H9 (cell line): Measurements from ENCODE around the gene SIK2. TPM values are rescaled to one million over a fixed set of nuclear protein-coding genes. Genes with fewer than 3 reads are reported as not detected.
A peak's percentile ranks its signal among the peaks of the same experiment; 100 is the strongest.

ENCODE experiments used
- DNase-seq: peaks from one replicate; pipeline ENCODE4 v3.0.0-alpha.2; 2017
- H2AFZ ChIP-seq: one replicate; pipeline ENCODE4 v1.6.1; 2013; ENCODE audit warnings: mild to moderate bottlenecking, low read length, control low read depth, moderate library complexity
- H2AK5ac ChIP-seq: 2 replicates; pipeline ENCODE4 v1.6.1; 2013; ENCODE audit warnings: low read length, control low read depth, mixed read lengths; ENCODE audit not compliant: insufficient read length
- H2BK120ac ChIP-seq: one replicate; pipeline ENCODE4 v1.6.1; 2013; ENCODE audit warnings: low read depth, mild to moderate bottlenecking, low read length, control low read depth, inconsistent platforms; ENCODE audit not compliant: poor library complexity, severe bottlenecking
- H2BK12ac ChIP-seq: 2 replicates; pipeline ENCODE4 v1.6.1; 2013; ENCODE audit warnings: low read length, control low read depth, mixed read lengths, low read depth; ENCODE audit not compliant: insufficient read length
- H2BK15ac ChIP-seq: 2 replicates; pipeline ENCODE4 v1.6.1; 2013; ENCODE audit warnings: low read depth, low read length, control low read depth
- H2BK20ac ChIP-seq: one replicate; pipeline ENCODE4 v1.6.1; 2013; ENCODE audit warnings: low read depth, mild to moderate bottlenecking, low read length, control low read depth, inconsistent platforms; ENCODE audit not compliant: poor library complexity, severe bottlenecking
- H2BK5ac ChIP-seq: 2 replicates; pipeline ENCODE4 v1.6.1; 2013; ENCODE audit warnings: low read length, control low read depth, mixed read lengths; ENCODE audit not compliant: insufficient read length
- H3K14ac ChIP-seq: 2 replicates; pipeline ENCODE4 v1.6.1; 2013; ENCODE audit warnings: low read length, control low read depth; ENCODE audit not compliant: insufficient read depth
- H3K18ac ChIP-seq: 2 replicates; pipeline ENCODE4 v1.6.1; 2013; ENCODE audit warnings: low read depth, mild to moderate bottlenecking, mixed read lengths, low read length, control low read depth; ENCODE audit not compliant: insufficient read length
- H3K23ac ChIP-seq: 2 replicates; pipeline ENCODE4 v1.6.1; 2013; ENCODE audit warnings: low read length, control low read depth, mixed read lengths, low read depth; ENCODE audit not compliant: insufficient read length
- H3K23me2 ChIP-seq: 2 replicates; pipeline ENCODE4 v1.6.1; 2013; ENCODE audit warnings: low read depth, mild to moderate bottlenecking, mixed read lengths, low read length, control low read depth; ENCODE audit not compliant: insufficient read length, poor library complexity, severe bottlenecking
- H3K27ac ChIP-seq: 2 replicates; pipeline ENCODE4 v1.5.1; 2013; ENCODE audit warnings: low read length, control low read depth, mixed read lengths, low read depth; ENCODE audit not compliant: insufficient read length
- H3K27me3 ChIP-seq: 2 replicates; pipeline ENCODE4 v1.6.1; 2013; ENCODE audit warnings: low read length, control low read depth, inconsistent platforms; ENCODE audit not compliant: insufficient read depth
- H3K4ac ChIP-seq: 2 replicates; pipeline ENCODE4 v1.6.1; 2013; ENCODE audit warnings: low read depth, mild to moderate bottlenecking, control low read depth, inconsistent platforms, low read length, moderate library complexity
- H3K4me1 ChIP-seq: 2 replicates; pipeline ENCODE4 v1.6.1; 2013; ENCODE audit warnings: low read length, control low read depth, inconsistent platforms; ENCODE audit not compliant: insufficient read depth
- H3K4me2 ChIP-seq: 2 replicates; pipeline ENCODE4 v1.6.1; 2013; ENCODE audit warnings: low read length, control low read depth, mixed read lengths; ENCODE audit not compliant: insufficient read length, insufficient read depth
- H3K56ac ChIP-seq: 2 replicates; pipeline ENCODE4 v1.6.1; 2013; ENCODE audit warnings: low read depth, mild to moderate bottlenecking, mixed read lengths, low read length, control low read depth; ENCODE audit not compliant: insufficient read length
- H3K79me1 ChIP-seq: 2 replicates; pipeline ENCODE4 v1.6.1; 2013; ENCODE audit warnings: low read depth, mild to moderate bottlenecking, moderate library complexity, low read length, control low read depth, inconsistent platforms; ENCODE audit not compliant: insufficient read depth, poor library complexity, severe bottlenecking
- H3K79me2 ChIP-seq: 2 replicates; pipeline ENCODE4 v1.6.1; 2013; ENCODE audit warnings: low read length, control low read depth, inconsistent platforms; ENCODE audit not compliant: insufficient read depth
- H3K9ac ChIP-seq: 2 replicates; pipeline ENCODE4 v1.6.1; 2013; ENCODE audit warnings: low read length, control low read depth, mixed read lengths; ENCODE audit not compliant: insufficient read length; ENCODE audit errors: extremely low read depth
- H3K9me3 ChIP-seq: one replicate; pipeline ENCODE4 v1.6.1; 2013; ENCODE audit warnings: low read depth, low read length, inconsistent platforms; ENCODE audit not compliant: control insufficient read depth
- H3T11ph ChIP-seq: one replicate; pipeline ENCODE4 v1.6.1; 2013; ENCODE audit warnings: mild to moderate bottlenecking, low read length, control low read depth, inconsistent platforms
- H4K20me1 ChIP-seq: one replicate; pipeline ENCODE4 v1.6.1; 2013; ENCODE audit not compliant: control insufficient read depth, insufficient read length, insufficient read depth
- H4K5ac ChIP-seq: 2 replicates; pipeline ENCODE4 v1.6.1; 2013; ENCODE audit warnings: low read depth, mild to moderate bottlenecking, mixed read lengths, low read length, control low read depth; ENCODE audit not compliant: insufficient read length
- H4K8ac ChIP-seq: replicated peaks from 2 replicates; pipeline ENCODE4 v1.6.1; 2013; ENCODE audit warnings: low read length, control low read depth, mixed read lengths, low read depth; ENCODE audit not compliant: insufficient read length
- H4K91ac ChIP-seq: 2 replicates; pipeline ENCODE4 v1.6.1; 2013; ENCODE audit warnings: low read depth, mild to moderate bottlenecking, moderate library complexity, mixed read lengths, low read length, control low read depth; ENCODE audit not compliant: insufficient read length
- H3K27ac Mint-ChIP-seq, 3 experiments: 2 replicates in 2 of 3; 3 replicates in 1 of 3; pipeline ENCODE4 v1.8.0; 2020 to 2021; ENCODE audit warnings: mixed read lengths in 3 of 3, mild to moderate bottlenecking in 1 of 3, moderate library complexity in 1 of 3
- H3K27me3 Mint-ChIP-seq: 2 replicates; pipeline ENCODE4 v1.8.0; 2021; ENCODE audit warnings: low read depth, mild to moderate bottlenecking, moderate library complexity, mixed read lengths
- H3K36me3 Mint-ChIP-seq, 3 experiments: 2 replicates in 2 of 3; 3 replicates in 1 of 3; pipeline ENCODE4 v1.8.0; 2020 to 2021; ENCODE audit warnings: low read depth in 3 of 3, mixed read lengths in 3 of 3; ENCODE audit not compliant: insufficient read depth in 1 of 3
- H3K4me1 Mint-ChIP-seq, 2 experiments: 2 replicates each; pipeline ENCODE4 v1.8.0; 2020; ENCODE audit warnings: mixed read lengths in 2 of 2
- H3K4me3 Mint-ChIP-seq, 2 experiments: 2 replicates in 1 of 2; 3 replicates in 1 of 2; pipeline ENCODE4 v1.8.0; 2020 to 2021; ENCODE audit warnings: mild to moderate bottlenecking in 2 of 2, mixed read lengths in 2 of 2, moderate library complexity in 1 of 2
- H3K9me3 Mint-ChIP-seq, 2 experiments: 2 replicates in 1 of 2; 3 replicates in 1 of 2; pipeline ENCODE4 v1.8.0; 2020; ENCODE audit warnings: mild to moderate bottlenecking in 2 of 2, mixed read lengths in 2 of 2, moderate library complexity in 1 of 2
- WGBS: extraction: QIAGEN DNeasy Blood & Tissue Kit; methylation state at CpG from one replicate; pipeline ENCODE4 v1.1.7; 2013; ENCODE audit warnings: missing lambda C conversion rate, low lambda C conversion rate, mixed read lengths; ENCODE audit not compliant: insufficient read length; ENCODE audit errors: extremely low coverage; 5-methylcytosine and 5-hydroxymethylcytosine counted together
- total RNA-seq: library from RNA; stranded (reverse); gene quantifications from 2 replicates; pipeline ENCODE4 v1.2.1, GENCODE V29; 2021
- TF ChIP-seq, protein P1 (sequence below): fragments of 200-600 bp; sonication (generic); conservative IDR thresholded peaks from 3 replicates; pipeline ENCODE4 v1.8.0; 2021; ENCODE audit warnings: antibody characterized with exemption, mild to moderate bottlenecking

The SIK2 gene
- total RNA-seq, 1 experiment from 2014 or later: 7.5 TPM

DNA sequence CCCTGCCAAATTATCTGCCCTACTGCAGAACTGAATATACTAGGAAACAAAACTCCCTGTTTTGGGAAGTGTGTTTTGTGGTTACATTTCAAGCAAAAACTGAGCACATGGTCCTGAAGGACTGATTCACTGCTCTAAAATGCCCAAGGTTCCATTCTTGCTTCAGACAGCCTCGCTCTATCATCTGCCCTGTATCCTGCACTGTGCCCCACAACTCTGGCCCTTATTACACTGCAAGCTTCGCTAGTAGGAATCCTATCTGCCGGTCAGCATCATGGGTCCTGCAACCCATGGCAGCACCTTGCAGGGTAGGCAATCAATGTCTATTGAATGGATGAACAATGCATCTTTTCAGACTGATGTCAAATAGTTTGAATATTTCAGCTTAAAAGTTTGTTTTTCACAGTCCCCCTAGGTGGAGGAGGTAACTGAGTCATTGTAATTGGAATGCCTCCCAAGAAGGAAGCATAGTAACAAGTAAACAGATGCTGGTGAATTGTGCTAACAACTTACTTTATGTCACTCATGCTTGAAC, 40.4 kb upstream of the SIK2 start:
- DNase-seq: no peak
- no peak overlapping the region for H3T11ph ChIP-seq
- no peak overlapping the region for H2BK15ac ChIP-seq
- H4K91ac ChIP-seq: no peak overlapping the region
- no peak overlapping the region for H4K8ac ChIP-seq
- peaks cover 0 to 2% of the 10 kb centered on the region in 2 experiments; a peak in 2 of 5 replicates for H3K9me3 Mint-ChIP-seq
- H3K79me1 ChIP-seq: no peaks in the 10 kb centered on the region
- no peak overlapping the region for H2BK120ac ChIP-seq
- no peak overlapping the region for H2AK5ac ChIP-seq
- peaks cover 2 to 8% (median 3%) of the 10 kb centered on the region in 3 experiments; a peak in 6 of 7 replicates for H3K36me3 Mint-ChIP-seq
- no CpG with 5 or more reads among the region's 3 CpGs for WGBS
- TF ChIP-seq, protein P1, sequence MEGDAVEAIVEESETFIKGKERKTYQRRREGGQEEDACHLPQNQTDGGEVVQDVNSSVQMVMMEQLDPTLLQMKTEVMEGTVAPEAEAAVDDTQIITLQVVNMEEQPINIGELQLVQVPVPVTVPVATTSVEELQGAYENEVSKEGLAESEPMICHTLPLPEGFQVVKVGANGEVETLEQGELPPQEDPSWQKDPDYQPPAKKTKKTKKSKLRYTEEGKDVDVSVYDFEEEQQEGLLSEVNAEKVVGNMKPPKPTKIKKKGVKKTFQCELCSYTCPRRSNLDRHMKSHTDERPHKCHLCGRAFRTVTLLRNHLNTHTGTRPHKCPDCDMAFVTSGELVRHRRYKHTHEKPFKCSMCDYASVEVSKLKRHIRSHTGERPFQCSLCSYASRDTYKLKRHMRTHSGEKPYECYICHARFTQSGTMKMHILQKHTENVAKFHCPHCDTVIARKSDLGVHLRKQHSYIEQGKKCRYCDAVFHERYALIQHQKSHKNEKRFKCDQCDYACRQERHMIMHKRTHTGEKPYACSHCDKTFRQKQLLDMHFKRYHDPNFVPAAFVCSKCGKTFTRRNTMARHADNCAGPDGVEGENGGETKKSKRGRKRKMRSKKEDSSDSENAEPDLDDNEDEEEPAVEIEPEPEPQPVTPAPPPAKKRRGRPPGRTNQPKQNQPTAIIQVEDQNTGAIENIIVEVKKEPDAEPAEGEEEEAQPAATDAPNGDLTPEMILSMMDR: no peak
- peaks cover 6% of the 10 kb centered on the region; the same call in 1 of the 2 replicates for H3K4me1 ChIP-seq
- H2BK12ac ChIP-seq: no peak overlapping the region
- no peak overlapping the region for H3K4me3 Mint-ChIP-seq
- H3K23ac ChIP-seq: no peak overlapping the region
- no peaks in the 10 kb centered on the region for H3K9me3 ChIP-seq
- H2BK20ac ChIP-seq: no peak overlapping the region
- no peak overlapping the region for H4K5ac ChIP-seq
- H4K20me1 ChIP-seq: no peaks in the 10 kb centered on the region
- no peak overlapping the region for H3K9ac ChIP-seq
- no peak overlapping the region for H3K18ac ChIP-seq
- no peak overlapping the region for H3K27ac ChIP-seq
- H3K79me2 ChIP-seq: no peaks in the 10 kb centered on the region
- H3K4me1 Mint-ChIP-seq: peaks cover 37 to 42% of the 10 kb centered on the region in 2 experiments
- H3K27me3 Mint-ChIP-seq: no peaks in the 10 kb centered on the region
- no peak overlapping the region for H2BK5ac ChIP-seq
- no peaks in the 10 kb centered on the region for H3K23me2 ChIP-seq
- H3K14ac ChIP-seq: no peak overlapping the region
- H3K27ac Mint-ChIP-seq: peak overlapping the region; percentile 4 to 80 (median 45); a peak in 4 of 7 replicates
- no peak overlapping the region for H3K4me2 ChIP-seq
- no peaks in the 10 kb centered on the region for H3K27me3 ChIP-seq
- no peak overlapping the region for H3K4ac ChIP-seq
- no peak overlapping the region for H2AFZ ChIP-seq
- no peak overlapping the region for H3K56ac ChIP-seq
